Measurements from ENCODE around the gene ADAMTS3.

The ADAMTS3 gene

DNA sequence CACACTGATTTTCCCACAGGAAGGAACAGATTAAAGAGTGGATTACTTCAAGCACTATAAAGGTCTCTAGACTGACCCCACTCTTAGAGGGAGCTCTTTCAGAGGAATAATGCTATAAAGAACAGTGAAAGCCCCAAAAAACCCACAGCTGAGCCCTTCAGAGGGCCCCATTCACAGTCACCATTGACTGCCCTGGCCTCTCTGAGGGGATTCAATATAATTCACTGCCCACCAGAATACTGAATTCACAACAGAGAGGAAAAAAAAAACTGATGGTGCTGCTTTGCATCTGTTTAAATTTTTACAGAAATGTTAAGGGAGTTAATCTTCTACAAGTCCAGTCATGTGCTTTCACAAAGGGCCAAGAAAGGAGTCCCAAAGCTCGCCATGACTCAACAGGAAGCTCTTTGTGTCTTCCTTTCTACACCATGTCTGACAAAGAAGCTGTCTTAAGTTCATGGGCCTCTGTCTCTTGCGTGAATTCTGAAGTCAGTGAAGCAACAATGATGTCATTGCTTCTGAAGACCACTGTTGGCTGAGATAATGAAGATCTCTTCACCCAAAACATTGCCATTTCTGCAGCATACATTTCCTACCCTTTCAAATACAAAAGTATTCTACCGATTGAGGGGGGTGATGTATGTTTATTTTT lies 174.9 kb downstream of the ADAMTS3 start:
- DNase-seq: no peak

DNA sequence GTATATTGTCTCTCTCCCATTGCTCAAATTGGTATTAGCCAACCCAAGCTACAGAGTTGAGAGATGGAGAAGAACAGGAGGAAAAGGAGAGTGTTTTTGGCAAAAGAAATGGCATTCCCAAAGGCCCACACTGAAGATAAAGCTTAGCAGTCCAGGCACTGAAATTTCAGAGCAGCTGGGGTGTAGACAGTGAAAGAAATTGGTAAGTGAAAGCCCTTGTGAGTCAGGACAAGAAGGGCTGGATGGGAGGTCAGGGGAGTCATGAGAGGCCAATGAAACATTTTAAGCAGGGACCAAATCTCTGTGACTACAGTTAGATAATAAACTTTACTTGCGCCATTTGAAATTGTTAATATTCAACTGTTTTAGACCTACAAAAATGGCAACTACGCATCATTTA lies 177.7 kb downstream of the ADAMTS3 start:
- DNase-seq: no peak

DNA sequence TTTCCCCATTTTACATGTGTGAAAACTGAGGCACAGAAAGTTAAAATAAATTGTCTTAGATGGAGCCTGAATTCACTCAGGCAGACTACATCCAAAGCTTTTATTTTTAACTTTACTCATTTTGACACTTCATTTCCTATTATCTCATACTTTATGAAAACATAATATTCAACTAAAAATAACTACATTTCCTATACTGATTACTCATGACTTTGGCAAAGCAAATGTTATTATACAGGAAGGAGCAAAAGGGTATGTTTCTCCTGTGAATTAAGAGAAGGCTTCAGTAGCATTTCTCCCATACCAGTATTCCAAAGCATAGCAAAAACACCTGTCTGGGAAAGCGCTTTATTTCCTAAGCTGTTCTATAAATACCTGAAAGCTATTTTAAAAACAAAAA lies 178.6 kb downstream of the ADAMTS3 start:
- DNase-seq: no peak

DNA sequence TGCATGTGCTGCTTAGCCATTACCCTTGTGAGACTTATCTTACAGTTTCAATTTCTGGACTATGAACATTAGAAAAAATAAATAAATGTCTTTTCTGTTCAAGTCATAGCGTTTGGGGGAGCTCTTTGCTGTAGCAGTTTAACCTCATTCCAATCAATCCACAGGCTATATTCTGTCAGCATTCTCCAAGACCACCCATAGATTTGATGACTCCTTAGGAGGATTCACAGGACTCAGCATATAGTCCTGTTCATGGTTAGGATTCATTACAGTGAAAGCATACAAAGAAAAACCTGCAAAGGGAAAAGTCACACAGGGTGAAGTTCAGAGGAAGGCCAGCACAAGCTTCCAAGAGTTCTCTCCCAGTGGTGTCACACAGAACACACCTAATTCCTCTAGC lies 180.5 kb downstream of the ADAMTS3 start:
- no peak for DNase-seq

DNA sequence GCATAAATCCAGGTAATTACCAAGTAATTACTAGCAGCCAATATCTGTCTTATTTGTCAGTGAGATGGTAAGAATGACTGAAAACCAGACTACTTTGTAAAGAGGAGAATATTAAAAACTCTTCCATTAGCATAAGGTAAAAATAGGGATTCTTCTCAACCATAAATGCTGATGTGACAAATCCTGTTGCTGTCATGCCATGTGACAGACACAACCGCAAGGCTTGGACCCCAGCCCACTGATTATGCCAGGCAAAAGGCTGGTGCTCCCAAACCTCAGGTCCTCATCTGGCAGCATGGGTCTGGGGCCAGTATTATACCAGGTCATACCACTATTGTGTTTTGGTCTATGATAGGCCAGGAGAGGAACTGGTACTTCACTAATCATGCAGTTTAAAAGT lies 181.1 kb downstream of the ADAMTS3 start:
- DNase-seq: no peak

DNA sequence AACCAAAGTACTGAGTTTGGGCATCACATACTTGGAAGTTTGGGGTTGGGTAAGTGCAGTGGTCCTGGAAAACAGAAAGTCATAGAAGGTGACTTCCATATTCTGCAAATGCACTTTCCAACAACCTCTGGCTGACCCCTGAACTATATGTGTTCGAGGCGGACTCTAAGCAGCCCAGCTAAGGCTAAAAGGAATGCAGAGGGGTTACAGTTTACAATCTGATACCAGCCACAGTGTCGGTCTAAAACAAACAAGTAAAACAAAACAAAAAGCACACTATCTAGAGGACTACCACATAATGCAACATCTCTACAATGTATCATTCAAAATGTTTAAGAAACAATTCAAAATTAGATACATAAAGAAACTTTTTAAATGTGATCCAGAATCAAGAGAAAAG lies 185.6 kb downstream of the ADAMTS3 start:
- no peak for DNase-seq

DNA sequence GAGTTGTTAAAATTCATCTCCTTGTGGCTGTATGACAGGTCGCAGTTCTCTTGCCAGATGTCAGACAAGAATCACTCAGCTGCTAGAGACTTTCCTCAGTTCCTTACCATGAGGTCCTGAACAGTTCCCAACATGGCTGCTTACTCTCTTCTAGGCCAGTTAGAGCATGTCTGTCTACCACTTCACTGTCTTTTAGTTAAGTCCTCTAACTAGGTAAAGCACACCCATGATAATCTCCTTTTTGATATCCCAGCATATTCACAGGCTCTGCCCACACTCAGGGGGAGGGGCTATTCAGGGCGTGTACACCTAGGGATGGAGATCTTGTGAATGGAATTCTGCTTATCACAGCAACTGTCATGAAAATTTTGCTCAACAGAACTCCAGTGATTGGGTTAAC lies 190.1 kb downstream of the ADAMTS3 start:
- no peak for DNase-seq

DNA sequence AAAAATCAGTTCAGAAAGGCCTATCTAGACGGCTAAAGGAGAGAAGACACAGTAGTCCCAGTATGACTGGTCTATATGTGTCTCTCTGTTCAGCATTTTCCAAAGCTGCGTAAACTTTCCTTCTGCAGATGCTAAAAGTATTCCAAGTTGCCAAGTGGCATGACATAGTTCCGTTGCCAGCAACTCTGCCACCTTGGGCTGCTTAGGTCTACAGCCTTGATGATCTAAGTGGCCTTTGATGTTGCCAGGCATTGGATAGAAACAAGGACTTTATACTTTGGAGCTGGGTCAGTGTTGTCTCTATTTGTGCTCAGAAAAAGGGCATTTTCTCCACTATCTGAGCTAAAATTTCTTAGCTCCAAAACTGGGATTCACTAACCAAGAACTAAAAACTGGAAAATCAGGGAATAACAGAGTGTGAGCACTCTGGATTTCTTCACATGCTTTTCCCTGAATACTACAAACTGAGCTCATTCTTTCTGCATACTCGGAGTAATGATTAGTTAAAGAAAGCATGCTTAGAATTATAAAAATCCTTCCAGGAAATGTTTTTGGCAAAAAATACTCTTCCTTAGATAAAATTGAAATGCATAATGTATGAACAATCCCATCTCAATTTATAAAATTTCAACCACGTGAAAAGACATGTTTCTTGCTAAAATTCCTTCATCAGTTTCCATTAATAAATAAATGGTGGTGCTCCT lies 191.4 kb downstream of the ADAMTS3 start:
- DNase-seq: no peak

DNA sequence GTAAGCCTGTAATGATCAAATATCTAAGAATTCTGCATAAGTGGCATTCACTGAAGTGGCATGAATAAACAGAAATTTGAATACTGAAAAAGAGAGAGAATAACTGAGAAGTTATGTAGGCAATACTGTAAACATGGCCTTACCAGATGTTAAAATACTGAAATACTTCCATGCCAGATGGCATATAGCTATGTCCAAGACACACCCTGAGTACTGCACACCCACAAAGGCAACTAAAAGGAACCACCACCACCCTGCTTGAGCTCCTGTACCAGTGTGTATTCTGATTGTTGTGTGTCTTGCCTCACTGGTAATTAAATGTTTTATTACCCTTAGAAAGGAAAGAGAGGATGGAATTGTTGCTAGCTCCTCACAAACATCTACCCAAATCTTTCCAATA lies 192.1 kb downstream of the ADAMTS3 start:
- DNase-seq: no peak

DNA sequence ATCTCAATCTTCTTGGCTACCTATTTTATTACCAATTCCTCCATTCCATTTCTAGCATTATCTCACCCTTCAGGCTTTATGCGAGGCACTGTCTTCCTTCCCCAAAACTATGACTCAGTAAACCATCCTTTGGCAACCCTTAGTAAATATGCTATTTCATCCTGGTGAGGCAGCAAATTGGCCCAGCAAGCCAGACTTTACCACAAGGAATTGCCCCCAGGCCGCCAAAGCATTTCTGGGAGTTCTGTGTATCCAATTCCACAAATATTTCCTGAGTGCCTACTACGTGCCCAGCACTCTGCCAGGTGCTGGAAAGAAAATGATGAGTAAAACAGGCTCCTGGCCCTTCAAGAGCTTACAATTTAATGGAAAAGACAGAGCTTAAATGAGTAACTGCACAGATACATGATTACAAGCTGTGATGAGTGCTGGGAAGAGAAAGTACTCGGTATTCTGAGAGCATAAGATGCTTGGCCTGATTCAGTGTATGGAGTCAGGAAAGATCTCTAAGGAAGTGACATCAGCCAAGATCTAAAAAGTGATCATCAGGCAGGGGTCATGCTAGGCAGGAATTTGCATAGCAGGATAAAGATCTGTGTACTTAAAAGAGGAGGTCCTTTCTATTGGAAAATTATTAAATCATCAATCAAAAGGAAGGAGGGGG lies 193.8 kb downstream of the ADAMTS3 start:
- DNase-seq: no peak

DNA sequence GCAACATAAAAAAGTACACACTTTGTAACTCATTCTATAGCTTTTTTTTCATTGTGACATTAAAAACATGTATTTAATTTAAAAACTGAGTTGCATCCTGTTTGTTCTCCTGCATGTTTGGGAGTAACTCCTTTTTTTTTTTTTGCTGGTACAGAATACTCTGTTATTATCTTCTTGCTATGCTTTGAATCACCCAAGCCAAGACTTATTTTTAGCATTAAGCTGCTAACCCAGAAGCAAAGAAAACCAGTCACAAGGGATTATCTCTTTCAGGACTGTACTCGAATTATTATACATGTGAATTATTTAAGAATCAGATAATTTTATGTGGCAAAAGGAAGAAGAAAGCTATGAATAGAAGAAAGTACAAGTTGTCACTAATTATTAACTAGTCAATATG lies 194.9 kb downstream of the ADAMTS3 start:
- DNase-seq: no peak

DNA sequence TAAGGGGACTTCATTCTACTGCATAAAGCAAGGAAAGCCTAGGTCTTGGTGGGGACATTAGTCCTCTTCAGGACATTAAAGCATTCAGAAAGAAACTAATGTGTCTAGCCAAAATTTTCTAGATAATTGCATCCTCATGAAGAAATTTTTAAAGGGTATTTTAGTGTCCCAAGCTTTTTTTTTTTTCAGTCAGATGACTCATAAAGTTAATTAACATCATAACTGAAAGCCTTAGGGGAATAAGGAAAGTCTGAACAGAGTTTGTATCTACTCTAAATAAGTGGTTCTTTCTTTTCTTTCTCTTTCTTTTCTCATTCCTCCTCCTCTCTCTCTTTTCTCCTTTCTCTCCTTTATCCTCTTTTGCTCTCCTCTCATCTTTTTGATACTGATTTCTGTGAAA lies 202.4 kb downstream of the ADAMTS3 start:
- no peak for DNase-seq

DNA sequence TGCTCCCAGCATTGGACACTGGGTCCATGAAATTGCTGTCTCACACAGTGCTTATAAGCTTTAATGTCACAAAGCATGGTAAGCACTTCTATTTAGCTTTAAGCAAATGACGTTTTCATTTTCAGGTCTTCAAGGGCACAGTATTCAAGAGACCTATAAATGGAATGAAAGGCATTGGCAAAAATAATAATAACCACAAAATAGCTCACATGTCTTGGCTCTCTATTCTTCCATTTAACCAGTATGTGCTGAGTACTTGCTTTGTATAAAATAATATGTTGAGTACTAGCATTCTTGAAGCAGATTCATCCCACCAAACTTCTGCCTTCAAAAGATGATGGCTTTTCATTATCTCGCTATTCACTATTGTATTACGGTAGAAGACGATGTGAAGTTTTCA lies 203.0 kb downstream of the ADAMTS3 start:
- DNase-seq: no peak

DNA sequence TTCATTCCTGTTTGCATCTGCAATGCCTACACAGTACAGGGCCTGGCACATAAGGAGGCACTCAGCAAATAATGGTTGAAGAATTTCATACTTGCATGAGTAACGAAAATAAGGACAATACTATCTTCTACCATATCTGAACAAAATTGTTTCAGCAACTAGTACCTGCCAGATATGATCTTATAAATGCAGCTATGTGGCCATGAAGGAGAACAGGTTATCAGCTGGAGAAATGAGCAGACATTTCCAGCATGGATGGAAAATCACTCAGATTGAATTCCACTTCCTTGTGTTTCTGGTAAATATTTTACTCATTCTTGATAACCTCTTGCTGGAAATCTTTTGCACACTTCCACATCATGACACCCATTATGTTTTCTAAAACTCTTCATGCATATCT lies 204.0 kb downstream of the ADAMTS3 start:
- no peak for DNase-seq

DNA sequence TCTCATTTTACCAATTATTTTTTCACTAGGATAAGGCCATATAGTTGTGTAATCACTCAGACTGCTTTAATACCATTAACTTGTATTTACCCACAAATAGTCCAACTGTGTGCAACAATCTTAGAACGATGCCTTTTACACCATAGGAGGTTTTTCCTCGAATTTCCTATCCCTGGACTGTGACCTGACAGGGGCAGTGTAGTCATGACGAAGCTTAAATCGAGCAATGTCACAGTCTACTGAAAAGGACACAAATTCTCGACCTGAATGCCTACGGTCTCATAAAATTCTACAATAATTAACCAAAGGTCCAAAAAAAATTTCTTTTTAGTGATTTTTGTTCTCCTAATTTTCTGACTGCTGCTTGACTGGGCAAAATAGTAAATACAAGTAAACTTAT lies 208.9 kb downstream of the ADAMTS3 start:
- DNase-seq: no peak

DNA sequence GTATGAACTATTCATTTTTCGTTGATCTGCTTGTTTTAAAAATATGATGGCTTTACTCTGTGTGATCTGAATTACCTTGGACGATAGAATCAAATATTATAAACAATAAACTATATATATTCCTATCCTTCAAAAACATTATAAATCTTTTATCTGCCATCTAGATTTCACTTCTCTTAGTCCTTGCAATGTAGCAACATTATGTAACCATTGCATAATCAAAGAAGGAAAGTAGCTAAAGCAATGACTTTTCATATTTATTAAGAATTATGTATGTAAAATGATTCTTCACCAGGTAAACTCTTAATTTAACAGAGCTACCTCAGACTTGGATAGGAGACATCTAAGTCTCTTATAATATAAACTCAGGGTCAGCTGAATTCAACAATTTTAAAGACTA lies 210.5 kb downstream of the ADAMTS3 start:
- no peak for DNase-seq

DNA sequence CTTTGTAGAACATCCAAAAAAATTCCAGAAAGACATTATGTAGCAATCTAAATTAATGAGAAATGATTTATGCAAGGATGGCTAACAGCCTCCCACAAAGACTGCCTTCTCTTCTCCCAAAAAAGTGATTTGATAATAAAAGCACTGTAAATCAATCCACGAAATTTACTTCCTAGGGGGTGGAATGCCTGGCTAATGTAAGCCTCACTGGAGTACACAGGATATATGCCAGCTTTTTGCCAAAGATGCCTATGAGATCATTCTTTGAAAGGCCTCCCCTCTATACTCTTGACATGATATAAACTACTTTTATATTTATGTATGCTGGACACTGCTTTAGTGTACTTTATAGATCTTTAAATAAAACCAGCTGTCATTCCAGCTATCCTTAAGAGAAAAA lies 211.1 kb downstream of the ADAMTS3 start:
- no peak for DNase-seq

DNA sequence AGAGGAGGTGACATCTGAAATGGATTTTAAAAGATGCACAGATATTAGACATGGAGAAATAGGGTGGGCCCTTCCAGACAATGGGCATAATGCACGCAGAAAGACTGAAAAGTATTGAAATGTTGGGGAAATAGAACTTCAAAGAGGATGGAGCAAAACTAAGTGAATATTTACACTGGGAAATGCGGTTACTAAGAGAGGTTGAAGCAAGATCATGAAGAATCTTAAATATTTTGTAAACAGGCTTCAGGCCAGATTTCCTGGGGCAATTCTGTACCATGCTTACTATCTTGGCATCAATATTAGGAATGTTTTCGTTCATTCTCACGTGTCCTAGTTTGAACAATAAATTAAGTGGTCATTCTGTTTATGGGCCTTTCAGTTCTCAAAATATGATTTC lies 216.3 kb downstream of the ADAMTS3 start:
- DNase-seq: no peak

DNA sequence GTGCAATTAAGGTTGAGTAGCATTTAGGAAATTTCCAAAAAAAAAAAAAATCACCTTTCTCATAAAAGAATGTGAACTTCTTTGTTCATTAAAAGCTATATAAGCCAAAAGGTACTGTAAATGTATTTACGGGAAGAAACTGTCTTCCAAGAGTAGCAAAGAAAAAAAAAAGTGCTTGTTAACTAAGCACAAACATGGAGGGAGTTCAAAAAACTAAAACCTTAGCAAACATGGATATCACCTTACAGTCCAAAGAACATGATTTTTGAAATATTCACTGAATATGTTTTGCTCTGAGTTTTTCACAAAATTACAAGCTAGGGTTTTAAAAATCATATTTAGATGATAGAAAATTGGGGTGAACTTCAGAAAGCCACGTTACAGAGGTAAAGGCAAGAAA lies 217.5 kb downstream of the ADAMTS3 start:
- DNase-seq: no peak

DNA sequence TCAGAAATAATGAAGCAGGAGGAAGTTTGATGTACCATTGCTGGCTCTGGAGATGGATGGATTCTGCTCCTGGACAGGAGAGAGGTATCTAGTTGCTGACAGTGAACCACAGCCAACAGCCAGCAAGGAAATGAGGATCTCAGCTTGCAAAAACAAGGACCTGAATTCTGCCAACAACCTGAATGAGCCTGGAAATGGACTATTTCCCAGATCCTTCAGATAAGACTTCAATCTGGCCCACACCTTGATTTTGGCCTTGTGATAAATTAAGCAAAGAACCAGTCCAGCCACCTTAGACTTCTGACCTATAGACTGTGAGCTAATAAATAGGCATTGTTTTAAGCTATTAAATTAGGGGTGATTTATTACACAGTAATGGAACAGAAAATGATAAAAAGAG lies 220.3 kb downstream of the ADAMTS3 start:
- DNase-seq: no peak

DNA sequence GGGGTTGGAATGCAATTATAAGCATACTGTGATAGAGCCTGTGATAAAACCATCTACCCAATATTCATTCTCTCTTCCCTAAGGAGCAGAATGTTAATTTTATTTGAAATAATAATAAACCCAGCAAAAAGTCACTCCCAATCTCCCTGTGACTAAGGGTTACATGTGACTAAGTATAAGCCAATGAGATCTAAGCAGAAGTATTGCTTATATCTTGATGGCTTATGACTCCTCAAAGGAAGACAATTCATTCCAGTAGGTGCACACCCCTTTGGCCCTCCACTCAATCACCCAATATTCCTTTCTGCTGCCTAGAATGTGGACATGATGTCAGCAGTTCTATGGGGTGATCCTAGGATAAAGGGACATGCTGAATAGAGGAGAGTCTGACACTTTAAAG lies 224.6 kb downstream of the ADAMTS3 start:
- DNase-seq: no peak

DNA sequence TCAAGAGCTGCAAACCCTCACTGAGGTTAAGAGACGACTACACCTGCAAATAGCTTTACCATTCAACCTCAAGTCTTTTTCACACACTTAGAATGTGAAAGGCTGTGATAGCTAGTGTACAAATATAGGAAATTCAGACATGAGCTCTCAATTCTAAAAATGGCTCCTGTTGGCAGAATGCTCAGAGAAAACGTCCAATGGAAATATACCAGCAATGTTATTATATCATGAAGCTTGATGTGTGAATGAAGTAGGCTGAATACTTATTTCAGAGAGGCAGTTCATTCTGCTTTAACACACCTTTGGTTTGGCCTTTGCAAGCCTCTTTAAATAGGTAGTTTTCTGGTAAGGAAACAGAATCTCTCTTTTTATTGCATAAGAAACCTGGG lies 227.6 kb downstream of the ADAMTS3 start:
- no peak for DNase-seq

DNA sequence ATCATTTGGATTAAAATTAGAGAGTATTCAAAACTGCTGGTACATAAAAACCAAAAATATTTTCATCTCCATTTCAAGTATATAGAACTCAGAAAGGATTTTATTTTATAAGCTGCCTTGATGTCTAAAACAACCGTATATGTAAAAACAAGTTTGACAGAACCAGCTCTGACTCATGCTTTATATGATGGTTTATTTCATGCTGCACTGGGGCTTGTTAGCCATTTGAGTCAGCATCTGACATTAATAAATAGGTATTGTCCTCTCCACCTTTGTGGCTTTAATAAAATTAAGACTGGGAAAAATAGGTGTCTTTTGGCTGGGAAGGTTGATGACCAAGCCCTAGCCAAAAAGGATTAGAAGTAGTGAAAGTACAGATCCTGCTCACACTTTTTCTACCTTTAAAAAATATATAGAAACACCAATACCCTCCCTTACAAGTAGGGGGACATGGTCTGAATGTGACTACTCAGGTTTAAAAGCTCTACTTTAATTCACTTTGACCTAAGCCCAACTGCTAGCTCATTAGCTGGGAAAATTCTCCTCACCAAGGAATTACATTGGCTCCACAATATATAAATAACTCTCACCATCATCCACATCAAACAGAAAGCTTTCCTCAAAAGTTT lies 228.1 kb downstream of the ADAMTS3 start:
- DNase-seq: no peak

DNA sequence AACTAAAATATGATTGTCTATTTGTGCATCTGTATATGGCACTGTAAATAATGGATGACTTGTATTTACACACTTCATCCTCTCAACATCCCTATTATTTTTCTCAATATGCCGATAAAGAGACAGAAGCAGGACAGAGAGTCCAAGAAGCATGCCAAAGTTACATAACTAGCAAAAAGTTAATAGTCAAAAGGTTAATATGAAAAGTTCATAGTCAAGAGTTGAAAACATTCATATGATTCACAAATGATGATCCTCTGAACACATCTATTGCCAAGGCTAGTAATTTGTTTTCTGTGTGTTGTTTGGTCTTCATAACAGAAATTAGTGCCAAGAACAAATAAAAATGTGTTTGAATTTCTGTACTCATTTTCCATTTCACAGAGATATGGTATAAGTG lies 231.0 kb downstream of the ADAMTS3 start:
- DNase-seq: no peak
